COLO829 (cell line): ENCODE data around the gene UNC13A.
"Not testable (repeated sequence)": the region's sequence is repeated elsewhere in the genome, so short reads cannot be mapped to it uniquely, and the experiment has no call there.

ENCODE experiments used
- DNase-seq: peaks from one replicate; pipeline ENCODE4 v3.0.0; 2012; ENCODE audit warnings: low spot score

The UNC13A gene

GRCh38 chr19:17604372-17605025, 83.7 kb downstream of the UNC13A start:
- no peak for DNase-seq

- no peak for DNase-seq
These were observed 85.2 kb downstream of the UNC13A start for GRCh38 chr19:17602872-17603510.

- no peak for DNase-seq
These were observed 85.9 kb downstream of the UNC13A start for GRCh38 chr19:17602217-17602616.

- no peak for DNase-seq
These were observed 86.5 kb downstream of the UNC13A start for GRCh38 chr19:17601683-17602082.

- DNase-seq, result no peak
These were observed 88.4 kb downstream of the UNC13A start for GRCh38 chr19:17599780-17600179.

- no peak for DNase-seq
These were observed 89.2 kb downstream of the UNC13A start for GRCh38 chr19:17598953-17599352.

- not testable (repeated sequence) for DNase-seq
These were observed 90.1 kb downstream of the UNC13A start for GRCh38 chr19:17598063-17598462.

- not testable (repeated sequence) for DNase-seq
These were observed 93.9 kb downstream of the UNC13A start for GRCh38 chr19:17594296-17594695.

GRCh38 chr19:17590866-17591265, 97.3 kb downstream of the UNC13A start:
- no peak for DNase-seq

GRCh38 chr19:17585395-17585794, 102.8 kb downstream of the UNC13A start:
- not testable (repeated sequence) for DNase-seq

GRCh38 chr19:17584132-17584531, 104.0 kb downstream of the UNC13A start:
- DNase-seq, result no peak

GRCh38 chr19:17582613-17583012, 105.5 kb downstream of the UNC13A start:
- DNase-seq, result no peak

GRCh38 chr19:17581211-17581874, 106.8 kb downstream of the UNC13A start:
- no peak for DNase-seq

GRCh38 chr19:17580470-17581144, 107.5 kb downstream of the UNC13A start:
- no peak for DNase-seq

- peak; percentile 97 for DNase-seq
These were observed 108.4 kb downstream of the UNC13A start for GRCh38 chr19:17579661-17580244.

GRCh38 chr19:17577457-17578097, 110.6 kb downstream of the UNC13A start:
- no peak for DNase-seq

- DNase-seq, result no peak
These were observed 111.2 kb downstream of the UNC13A start for GRCh38 chr19:17576758-17577456.

GRCh38 chr19:17575871-17576757, 112.0 kb downstream of the UNC13A start:
- DNase-seq, result no peak

GRCh38 chr19:17572638-17573037, 115.5 kb downstream of the UNC13A start:
- no peak for DNase-seq

- DNase-seq, result no peak
These were observed 117.4 kb downstream of the UNC13A start for GRCh38 chr19:17570791-17571190.
